ENCODE measurements around the gene TRAK1.
A peak's percentile ranks its signal among the peaks of the same experiment; 100 is the strongest.

The TRAK1 gene

DNA sequence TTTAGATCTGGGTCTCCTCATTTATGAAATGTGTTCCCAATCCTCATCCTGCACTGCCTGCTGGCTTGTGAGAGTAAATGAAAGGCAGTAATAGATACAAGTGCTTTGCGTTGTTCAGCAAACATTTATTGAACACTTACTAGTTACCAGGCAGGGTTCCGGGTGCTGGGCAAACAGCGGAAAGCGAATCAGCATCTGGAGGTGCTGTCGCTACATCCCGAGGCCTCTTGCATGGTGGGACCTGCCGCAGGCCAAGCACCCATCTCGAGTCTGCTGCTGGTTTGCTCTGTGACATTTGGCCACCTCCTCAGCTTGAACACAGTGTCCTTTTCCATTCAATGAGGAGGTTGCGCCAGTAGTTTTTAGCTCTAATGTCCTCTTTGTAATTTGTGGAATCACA lies 24.8 kb downstream of the TRAK1 start:
- H3K4me3 ChIP-seq (ENCODE audit: low read length, poor library complexity, severe bottlenecking), result no peak overlapping the region
- H3K79me2 ChIP-seq (ENCODE audit: insufficient read depth, low read length), result peaks cover 14% of the 10 kb centered on the region; the same call in 1 of the 2 replicates
- H2AFZ ChIP-seq (ENCODE audit: low read length), result no peak overlapping the region
- no peak overlapping the region for H3K4me2 ChIP-seq (ENCODE audit: low read depth, low read length, poor library complexity, severe bottlenecking)
- H3K9me2 ChIP-seq (replicated peaks; ENCODE audit: low read depth, low read length), result no peaks in the 10 kb centered on the region
- H3K9me3 ChIP-seq (ENCODE audit: insufficient read depth, low read depth, low read length), result no peaks in the 10 kb centered on the region
- no peaks in the 10 kb centered on the region for H3K4me1 ChIP-seq (ENCODE audit: insufficient read depth, low read length, poor library complexity, severe bottlenecking)
- H3F3A ChIP-seq (ENCODE audit: low read depth), result no peaks in the 10 kb centered on the region
- peaks cover 26% of the 10 kb centered on the region for H4K20me1 ChIP-seq (ENCODE audit: insufficient read depth, low read length, poor library complexity, severe bottlenecking)
- no peaks in the 10 kb centered on the region for H3K27me3 ChIP-seq (ENCODE audit: insufficient read depth, low read length, poor library complexity, severe bottlenecking)
- TF ChIP-seq, protein P1, sequence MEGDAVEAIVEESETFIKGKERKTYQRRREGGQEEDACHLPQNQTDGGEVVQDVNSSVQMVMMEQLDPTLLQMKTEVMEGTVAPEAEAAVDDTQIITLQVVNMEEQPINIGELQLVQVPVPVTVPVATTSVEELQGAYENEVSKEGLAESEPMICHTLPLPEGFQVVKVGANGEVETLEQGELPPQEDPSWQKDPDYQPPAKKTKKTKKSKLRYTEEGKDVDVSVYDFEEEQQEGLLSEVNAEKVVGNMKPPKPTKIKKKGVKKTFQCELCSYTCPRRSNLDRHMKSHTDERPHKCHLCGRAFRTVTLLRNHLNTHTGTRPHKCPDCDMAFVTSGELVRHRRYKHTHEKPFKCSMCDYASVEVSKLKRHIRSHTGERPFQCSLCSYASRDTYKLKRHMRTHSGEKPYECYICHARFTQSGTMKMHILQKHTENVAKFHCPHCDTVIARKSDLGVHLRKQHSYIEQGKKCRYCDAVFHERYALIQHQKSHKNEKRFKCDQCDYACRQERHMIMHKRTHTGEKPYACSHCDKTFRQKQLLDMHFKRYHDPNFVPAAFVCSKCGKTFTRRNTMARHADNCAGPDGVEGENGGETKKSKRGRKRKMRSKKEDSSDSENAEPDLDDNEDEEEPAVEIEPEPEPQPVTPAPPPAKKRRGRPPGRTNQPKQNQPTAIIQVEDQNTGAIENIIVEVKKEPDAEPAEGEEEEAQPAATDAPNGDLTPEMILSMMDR (conservative IDR thresholded peaks at IDR 0.05; ENCODE audit: low read length), result no peak
- no peak for TF ChIP-seq EZH2phosphoT487 (IDR thresholded peaks at IDR 0.05; ENCODE audit: borderline replicate concordance)
- H3K36me3 ChIP-seq (ENCODE audit: insufficient read depth, low read length), result no peaks in the 10 kb centered on the region; the same call in 1 of the 2 replicates
- no peak overlapping the region for H3K9ac ChIP-seq (ENCODE audit: low read depth, low read length, poor library complexity, severe bottlenecking)

DNA sequence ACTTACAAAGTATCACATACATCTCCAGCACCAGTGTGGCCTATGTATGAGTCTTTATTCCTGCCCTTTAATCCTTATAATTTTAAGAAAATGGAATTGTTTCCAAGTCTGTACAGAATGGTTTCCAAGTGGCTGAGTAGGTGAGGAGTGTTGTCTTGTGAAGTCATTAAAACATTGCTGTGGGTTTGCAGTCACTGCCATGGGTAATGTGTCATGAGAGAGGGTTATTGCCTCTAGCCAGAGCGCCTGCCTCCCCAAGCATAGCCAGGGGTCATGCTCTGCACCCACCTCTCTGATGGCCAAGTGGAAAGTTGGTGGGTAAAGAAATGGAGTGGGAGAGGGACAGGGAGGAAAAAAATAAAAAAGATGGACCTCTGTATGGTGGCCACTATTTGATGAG lies 25.3 kb downstream of the TRAK1 start:
- H3K4me3 ChIP-seq (ENCODE audit: low read length, poor library complexity, severe bottlenecking), result no peak overlapping the region
- H4K20me1 ChIP-seq (ENCODE audit: insufficient read depth, low read length, poor library complexity, severe bottlenecking), result peaks cover 26% of the 10 kb centered on the region
- H3K27me3 ChIP-seq (ENCODE audit: insufficient read depth, low read length, poor library complexity, severe bottlenecking), result no peaks in the 10 kb centered on the region
- no peak overlapping the region for H2AFZ ChIP-seq (ENCODE audit: low read length)
- no peaks in the 10 kb centered on the region for H3F3A ChIP-seq (ENCODE audit: low read depth)
- H3K79me2 ChIP-seq (ENCODE audit: insufficient read depth, low read length), result peaks cover 14% of the 10 kb centered on the region; the same call in 1 of the 2 replicates
- H3K4me1 ChIP-seq (ENCODE audit: insufficient read depth, low read length, poor library complexity, severe bottlenecking), result no peaks in the 10 kb centered on the region
- H3K36me3 ChIP-seq (ENCODE audit: insufficient read depth, low read length), result no peaks in the 10 kb centered on the region; the same call in 1 of the 2 replicates
- H3K9me3 ChIP-seq (ENCODE audit: insufficient read depth, low read depth, low read length), result no peaks in the 10 kb centered on the region
- H3K9ac ChIP-seq (ENCODE audit: low read depth, low read length, poor library complexity, severe bottlenecking), result no peak overlapping the region
- H3K4me2 ChIP-seq (ENCODE audit: low read depth, low read length, poor library complexity, severe bottlenecking), result no peak overlapping the region
- H3K9me2 ChIP-seq (replicated peaks; ENCODE audit: low read depth, low read length), result no peaks in the 10 kb centered on the region
- TF ChIP-seq EZH2phosphoT487 (IDR thresholded peaks at IDR 0.05; ENCODE audit: borderline replicate concordance), result no peak
- TF ChIP-seq, protein P1 (conservative IDR thresholded peaks at IDR 0.05; ENCODE audit: low read length), result no peak

DNA sequence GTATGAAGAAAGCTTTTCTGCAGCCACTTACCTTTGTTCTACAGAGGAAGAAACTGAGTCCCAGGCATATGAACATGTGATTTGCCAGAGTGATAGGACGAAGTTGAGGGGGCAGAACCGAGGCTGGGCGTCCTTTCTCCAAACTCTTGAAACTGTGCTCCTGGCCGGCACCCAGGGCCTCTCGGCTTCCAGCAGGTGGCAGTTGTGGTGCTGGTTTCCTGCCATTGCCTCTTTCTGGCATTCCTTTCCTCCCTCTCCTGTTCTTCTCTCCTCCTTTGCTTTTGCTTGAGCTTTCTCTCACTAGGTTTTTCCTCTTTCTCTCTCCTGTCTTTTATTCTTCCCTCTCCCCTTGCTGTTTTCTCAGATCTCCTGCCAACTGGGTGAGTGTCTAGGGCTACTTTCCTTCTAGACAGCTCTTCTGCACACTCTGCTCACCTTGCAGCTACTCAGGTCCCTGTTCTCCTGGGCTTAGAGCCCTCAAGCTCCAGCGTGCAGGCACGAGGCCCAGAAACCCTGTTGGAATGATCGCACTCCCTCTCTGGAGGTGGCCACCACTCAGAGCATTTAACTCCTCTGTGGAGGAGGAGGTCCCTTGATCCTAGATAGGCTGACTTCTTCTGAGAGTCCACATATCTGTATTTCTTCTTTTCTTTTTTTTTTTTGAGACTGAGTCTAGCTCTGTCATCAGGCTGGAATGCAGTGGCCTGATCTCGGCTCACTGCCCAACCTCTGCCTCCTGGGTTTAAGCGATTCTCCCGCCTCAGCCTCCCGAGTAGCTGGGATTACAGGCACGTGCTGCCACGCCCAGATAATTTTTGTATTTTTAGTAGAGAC lies 26.2 kb downstream of the TRAK1 start:
- Histone ChIP-seq H4K20me1 (ENCODE audit: insufficient read depth, low read length, poor library complexity, severe bottlenecking) (peaks cover 26% of the 10 kb centered on the region), H3K9me3 (ENCODE audit: insufficient read depth, low read depth, low read length) (no peaks in the 10 kb centered on the region), H3K9me2 (replicated peaks; ENCODE audit: low read depth, low read length) (no peaks in the 10 kb centered on the region), H3K27me3 (ENCODE audit: insufficient read depth, low read length, poor library complexity, severe bottlenecking) (no peaks in the 10 kb centered on the region), H3K4me3 (ENCODE audit: low read length, poor library complexity, severe bottlenecking) (no peak overlapping the region), H2AFZ (ENCODE audit: low read length) (no peak overlapping the region), H3K9ac (ENCODE audit: low read depth, low read length, poor library complexity, severe bottlenecking) (no peak overlapping the region), H3K36me3 (ENCODE audit: insufficient read depth, low read length) (no peaks in the 10 kb centered on the region; the same call in 1 of the 2 replicates), H3F3A (ENCODE audit: low read depth) (no peaks in the 10 kb centered on the region), H3K79me2 (ENCODE audit: insufficient read depth, low read length) (peaks cover 20% of the 10 kb centered on the region; the same call in 1 of the 2 replicates), H3K4me2 (ENCODE audit: low read depth, low read length, poor library complexity, severe bottlenecking) (no peak overlapping the region), H3K4me1 (ENCODE audit: insufficient read depth, low read length, poor library complexity, severe bottlenecking) (no peaks in the 10 kb centered on the region)
- TF ChIP-seq, protein P1 (conservative IDR thresholded peaks at IDR 0.05; ENCODE audit: low read length), result peak; percentile 63
- no peak for TF ChIP-seq EZH2phosphoT487 (IDR thresholded peaks at IDR 0.05; ENCODE audit: borderline replicate concordance)
